ENCODE data around the gene TNP1.

TNP1 gene

DNA sequence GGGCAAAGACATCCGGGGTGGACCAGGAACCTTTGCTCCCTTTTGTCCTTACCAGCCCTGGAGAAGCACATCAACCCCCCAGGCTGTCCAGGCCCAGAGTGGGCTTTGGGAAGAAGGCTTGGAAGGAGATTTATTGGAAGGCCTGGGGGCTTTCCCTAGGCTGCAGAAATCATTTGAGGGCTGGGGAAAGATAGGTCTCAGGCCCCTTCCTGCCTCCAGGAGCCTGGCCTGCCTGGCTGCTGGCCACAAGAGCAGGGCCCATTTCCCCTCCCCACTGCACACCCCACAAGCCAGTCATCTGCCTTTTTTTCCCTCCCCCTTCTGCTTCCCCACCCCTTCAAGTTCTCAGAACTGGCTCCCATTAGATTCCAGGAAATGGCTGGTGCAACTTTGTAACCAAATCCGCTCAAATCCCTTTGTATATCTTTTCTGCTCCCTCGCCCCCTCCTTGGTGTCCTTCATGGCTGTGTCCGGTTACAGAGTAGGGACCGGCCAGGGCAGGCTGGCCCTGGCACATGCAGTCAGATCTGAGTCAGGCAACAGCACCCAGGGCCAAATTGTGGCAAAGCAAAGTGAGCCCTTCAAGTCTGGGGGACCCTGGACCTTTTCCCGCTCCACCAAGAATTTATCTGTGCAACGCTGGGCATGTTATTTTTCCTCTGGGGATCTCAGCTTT, 20.8 kb upstream of the TNP1 start:
- peaks cover 36% of the 10 kb centered on the region for H3K4me1 ChIP-seq (ENCODE audit: insufficient read depth, low read length)
- DNase-seq (peak; percentile 90), ATAC-seq (ENCODE audit: insufficient read depth, low read depth) (peak; percentile 84)
- peak overlapping the region; percentile 49 for H3K9ac ChIP-seq (ENCODE audit: low read depth, low read length)
- peak overlapping the region; percentile 91 for H3K27ac ChIP-seq (ENCODE audit: low read length)
- H3K4me2 ChIP-seq (ENCODE audit: insufficient read depth, low read length) = peak overlapping the region; percentile 48
- H3K79me2 ChIP-seq (ENCODE audit: insufficient read depth, low read length) = no peaks in the 10 kb centered on the region
- no peaks in the 10 kb centered on the region for H3K27me3 ChIP-seq (ENCODE audit: insufficient read depth, low read length, poor library complexity)
- no peaks in the 10 kb centered on the region for H3K9me3 ChIP-seq (ENCODE audit: insufficient read depth, low read length, severe bottlenecking)
- peak overlapping the region in 1 of 2 experiments; percentile 12; a peak in 1 of 4 replicates for H3K4me3 ChIP-seq (ENCODE audit: low read depth in 1 of 2, low read length in 2 of 2)
- TF ChIP-seq EZH2 (IDR thresholded peaks at IDR 0.05; ENCODE audit: borderline replicate concordance, low read depth, low read length, severe bottlenecking) = no peak
- no peak for TF ChIP-seq CTCF (IDR thresholded peaks at IDR 0.05; ENCODE audit: borderline replicate concordance, extremely low read depth, low read length, poor library complexity, severe bottlenecking)
- H2AFZ ChIP-seq (ENCODE audit: low read depth, low read length) = peak overlapping the region; percentile 56; the same call in 1 of the 2 replicates
- no peaks in the 10 kb centered on the region for H4K20me1 ChIP-seq (ENCODE audit: insufficient read depth, low read length)
- no peaks in the 10 kb centered on the region for H3K36me3 ChIP-seq (ENCODE audit: insufficient read depth, low read length)

DNA sequence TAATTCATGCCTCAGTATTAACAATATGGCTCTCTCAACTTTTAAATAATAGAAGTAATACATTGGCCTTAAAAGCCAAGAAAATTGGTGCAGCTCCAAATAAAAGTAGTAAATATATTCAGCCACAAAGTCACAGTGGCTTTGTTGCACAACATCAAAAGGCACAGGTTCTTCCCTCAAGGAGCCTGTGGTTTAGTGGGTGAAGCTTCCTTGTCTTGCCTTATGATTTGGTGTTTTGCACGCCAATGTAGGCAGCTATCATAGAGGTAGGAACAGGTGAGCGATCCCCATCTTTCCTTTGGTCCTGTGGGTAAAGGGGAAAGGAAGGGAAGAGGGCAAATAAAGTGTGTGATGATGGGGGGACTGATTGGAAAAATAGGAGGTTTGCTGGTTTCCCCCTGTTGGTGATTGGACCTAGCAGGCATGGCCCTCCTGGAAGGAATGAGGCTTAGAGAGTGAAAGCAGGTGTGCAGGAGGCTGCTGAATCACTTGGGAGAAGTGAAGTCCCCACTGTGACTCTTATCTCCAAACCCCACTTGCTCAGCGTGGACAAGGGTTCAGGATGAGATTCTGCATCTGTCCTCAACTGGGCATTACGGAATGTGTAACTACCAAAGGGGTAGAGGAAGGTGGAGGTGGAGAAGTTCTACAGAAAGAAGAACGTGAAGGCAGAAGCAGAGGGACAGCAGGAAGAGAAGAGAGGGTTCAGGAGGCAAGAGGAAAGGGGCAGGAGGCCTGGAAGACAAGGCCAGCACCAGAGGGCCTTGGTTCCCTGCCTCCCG, 20.1 kb upstream of the TNP1 start:
- no peak overlapping the region for H2AFZ ChIP-seq (ENCODE audit: low read depth, low read length)
- no peaks in the 10 kb centered on the region for H3K79me2 ChIP-seq (ENCODE audit: insufficient read depth, low read length)
- DNase-seq (peak; percentile 66), ATAC-seq (ENCODE audit: insufficient read depth, low read depth) (peak; percentile 69)
- H3K27me3 ChIP-seq (ENCODE audit: insufficient read depth, low read length, poor library complexity) = no peaks in the 10 kb centered on the region
- H3K4me3 ChIP-seq (ENCODE audit: low read depth in 1 of 2, low read length in 2 of 2) = peak overlapping the region in 1 of 2 experiments; percentile 6; a peak in 1 of 4 replicates
- peak overlapping the region; percentile 33 for H3K9ac ChIP-seq (ENCODE audit: low read depth, low read length)
- H3K4me2 ChIP-seq (ENCODE audit: insufficient read depth, low read length) = peak overlapping the region; percentile 48
- H3K27ac ChIP-seq (ENCODE audit: low read length) = peak overlapping the region; percentile 91
- H4K20me1 ChIP-seq (ENCODE audit: insufficient read depth, low read length) = no peaks in the 10 kb centered on the region
- H3K9me3 ChIP-seq (ENCODE audit: insufficient read depth, low read length, severe bottlenecking) = no peaks in the 10 kb centered on the region
- H3K4me1 ChIP-seq (ENCODE audit: insufficient read depth, low read length) = peaks cover 36% of the 10 kb centered on the region
- TF ChIP-seq EZH2 (IDR thresholded peaks at IDR 0.05; ENCODE audit: borderline replicate concordance, low read depth, low read length, severe bottlenecking) = no peak
- no peak for TF ChIP-seq CTCF (IDR thresholded peaks at IDR 0.05; ENCODE audit: borderline replicate concordance, extremely low read depth, low read length, poor library complexity, severe bottlenecking)
- no peaks in the 10 kb centered on the region for H3K36me3 ChIP-seq (ENCODE audit: insufficient read depth, low read length)

- Histone ChIP-seq H3K79me2 (ENCODE audit: insufficient read depth, low read length) (no peaks in the 10 kb centered on the region), H3K9me3 (ENCODE audit: insufficient read depth, low read length, severe bottlenecking) (no peaks in the 10 kb centered on the region), H3K4me3 (ENCODE audit: low read depth in 1 of 2, low read length in 2 of 2) (no peak overlapping the region), H4K20me1 (ENCODE audit: insufficient read depth, low read length) (no peaks in the 10 kb centered on the region), H3K27ac (ENCODE audit: low read length) (no peak overlapping the region), H3K27me3 (ENCODE audit: insufficient read depth, low read length, poor library complexity) (no peaks in the 10 kb centered on the region), H3K36me3 (ENCODE audit: insufficient read depth, low read length) (no peaks in the 10 kb centered on the region), H3K4me1 (ENCODE audit: insufficient read depth, low read length) (peaks cover 36% of the 10 kb centered on the region), H2AFZ (ENCODE audit: low read depth, low read length) (no peak overlapping the region), H3K4me2 (ENCODE audit: insufficient read depth, low read length) (no peak overlapping the region), H3K9ac (ENCODE audit: low read depth, low read length) (no peak overlapping the region)
- no peak for TF ChIP-seq CTCF (IDR thresholded peaks at IDR 0.05; ENCODE audit: borderline replicate concordance, extremely low read depth, low read length, poor library complexity, severe bottlenecking)
- ATAC-seq (ENCODE audit: insufficient read depth, low read depth) (no peak), DNase-seq (no peak)
These were observed 18.2 kb upstream of the TNP1 start for GRCh38 chr2:216878072-216878471.
